NCI-H2196 (cell line): ENCODE results near the gene GEMIN7.

Source experiments
- DNase-seq: peaks from one replicate; lab custom pipeline; 2025; ENCODE audit not compliant: unreplicated experiment; lab: John Stamatoyannopoulos, UW

The GEMIN7 gene

GRCh38 chr19:45059258-45059965 is 19.6 kb upstream of the GEMIN7 start:
- peak; percentile 83 for DNase-seq

DNA sequence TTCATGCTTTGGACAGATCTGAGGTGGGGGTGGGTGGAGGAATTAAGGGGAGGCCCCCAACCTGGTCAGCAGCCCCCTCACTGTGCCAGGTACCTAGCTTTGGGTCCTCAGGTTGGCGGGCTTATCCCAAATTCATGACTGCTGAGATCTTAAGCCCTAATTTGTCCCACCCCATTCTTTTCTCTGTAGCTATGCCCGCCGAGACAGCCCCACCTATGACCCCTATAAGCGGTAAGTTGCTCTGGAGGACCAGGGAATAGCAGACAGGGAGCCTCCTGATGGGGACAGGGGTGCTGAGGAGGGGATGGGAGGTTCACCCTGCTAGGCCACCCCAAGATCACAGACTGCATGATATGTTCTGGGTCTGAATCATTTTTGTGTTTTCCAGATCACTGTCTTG is 17.1 kb upstream of the GEMIN7 start:
- DNase-seq: no peak

GRCh38 chr19:45063851-45064801 is 14.9 kb upstream of the GEMIN7 start:
- DNase-seq: no peak

DNA sequence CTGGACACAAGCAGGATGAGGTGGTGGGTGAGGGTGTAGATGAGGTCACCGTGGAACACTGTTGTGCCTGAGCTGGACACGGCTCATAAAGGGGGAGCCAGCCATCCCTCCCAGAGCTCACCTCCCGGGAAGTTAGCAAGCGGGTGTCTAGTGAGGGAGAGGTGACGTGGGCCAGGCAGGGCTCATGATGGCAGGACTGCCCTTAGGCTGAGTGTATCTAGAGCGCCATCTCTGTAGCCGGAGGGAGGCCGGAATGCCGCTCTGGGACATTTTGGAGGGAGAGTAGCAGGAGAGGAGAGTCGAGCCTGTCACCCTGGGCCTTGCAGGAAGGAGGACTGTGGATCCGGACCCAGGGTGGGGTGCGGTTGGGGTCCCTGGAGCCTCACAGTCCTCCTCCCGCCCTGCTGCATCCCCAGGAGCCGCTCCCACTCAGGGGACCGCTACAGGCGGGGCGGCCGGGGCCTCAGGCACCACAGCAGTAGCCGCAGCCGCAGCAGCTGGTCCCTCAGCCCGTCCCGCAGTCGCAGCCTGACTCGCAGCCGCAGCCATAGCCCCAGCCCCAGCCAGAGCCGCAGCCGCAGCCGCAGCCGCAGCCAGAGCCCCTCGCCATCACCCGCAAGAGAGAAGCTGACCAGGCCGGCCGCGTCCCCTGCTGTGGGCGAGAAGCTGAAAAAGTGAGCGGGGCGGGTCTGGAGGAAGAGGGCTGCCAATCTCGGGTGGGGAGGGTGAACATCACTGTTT is 12.0 kb upstream of the GEMIN7 start:
- no peak for DNase-seq

DNA sequence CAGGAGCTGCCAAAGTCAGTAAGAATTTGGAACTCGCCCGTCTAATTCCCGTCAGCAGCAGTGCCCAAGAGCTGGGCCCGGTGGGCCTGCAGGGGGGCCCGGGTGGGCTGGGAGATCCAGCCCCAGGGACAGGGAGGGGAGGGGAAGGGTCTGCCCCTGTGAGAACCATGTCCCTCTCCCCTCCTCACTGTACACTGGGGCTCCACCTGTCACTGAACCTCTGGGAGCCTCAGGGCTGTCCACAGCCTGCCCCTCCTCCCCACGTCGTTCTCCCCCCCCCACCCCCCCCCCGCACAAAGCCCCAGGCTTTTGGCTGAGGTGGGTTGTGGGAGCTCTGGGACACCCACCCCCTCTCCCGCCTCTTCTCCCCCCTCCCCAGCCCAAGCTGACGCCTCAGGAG is 11.0 kb upstream of the GEMIN7 start:
- no peak for DNase-seq

GRCh38 chr19:45069056-45069455 is 10.0 kb upstream of the GEMIN7 start:
- peak; percentile 69 for DNase-seq

- no peak for DNase-seq
These were observed 8.8 kb upstream of the GEMIN7 start for GRCh38 chr19:45070214-45070613.

- no peak for DNase-seq
These were observed 8.1 kb upstream of the GEMIN7 start for GRCh38 chr19:45070861-45071544.

- DNase-seq: no peak
These were observed 7.5 kb upstream of the GEMIN7 start for GRCh38 chr19:45071545-45071938.

GRCh38 chr19:45071969-45072790 is 6.9 kb upstream of the GEMIN7 start:
- no peak for DNase-seq

- DNase-seq: no peak
These were observed 4.2 kb upstream of the GEMIN7 start for GRCh38 chr19:45074744-45075300.

GRCh38 chr19:45075301-45076028 is 3.6 kb upstream of the GEMIN7 start:
- peak; percentile 85 for DNase-seq

- peak; percentile 92 for DNase-seq
These were observed 2.8 kb upstream of the GEMIN7 start, which contains the start of gene ZNF296 for GRCh38 chr19:45076029-45076850. Gene ZNF296 (minus strand): TSS chr19:45076478. CDS start chr19:45076373, 105 bp downstream.

- no peak for DNase-seq
These were observed 2.0 kb upstream of the GEMIN7 start for GRCh38 chr19:45076851-45077730.

DNA sequence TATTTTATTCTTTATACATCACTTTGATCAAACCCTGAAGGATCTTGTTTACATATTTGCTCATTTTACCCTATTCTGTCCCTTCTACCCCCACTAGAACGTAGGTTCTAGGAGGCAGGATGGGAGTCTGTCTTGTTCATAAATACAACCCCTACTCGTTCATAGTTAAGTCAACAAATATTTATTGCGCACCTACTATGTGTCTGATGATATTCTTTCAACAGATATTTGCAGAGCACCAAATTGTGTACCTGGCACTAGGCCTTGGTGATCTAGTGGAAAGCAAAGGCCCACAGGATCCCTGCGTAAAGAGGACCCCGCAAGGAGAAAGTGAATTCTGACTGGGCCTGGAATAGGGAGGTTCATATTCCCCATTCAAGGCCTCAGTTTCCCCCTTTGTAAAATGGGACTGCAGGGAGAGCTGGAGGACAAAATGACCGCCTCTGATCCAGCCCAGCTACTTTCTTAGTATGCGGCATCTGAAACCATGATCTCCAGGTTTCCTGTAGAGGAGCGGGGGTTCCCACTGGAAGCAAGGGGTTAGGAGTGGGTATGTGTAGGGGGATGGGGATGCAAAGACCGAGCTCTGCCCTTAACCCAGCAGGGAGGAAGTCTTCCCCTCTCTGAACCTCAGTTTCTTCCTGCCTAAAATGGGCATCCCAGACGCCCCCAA is 534 bp upstream of the GEMIN7 start:
- DNase-seq: no peak

DNA sequence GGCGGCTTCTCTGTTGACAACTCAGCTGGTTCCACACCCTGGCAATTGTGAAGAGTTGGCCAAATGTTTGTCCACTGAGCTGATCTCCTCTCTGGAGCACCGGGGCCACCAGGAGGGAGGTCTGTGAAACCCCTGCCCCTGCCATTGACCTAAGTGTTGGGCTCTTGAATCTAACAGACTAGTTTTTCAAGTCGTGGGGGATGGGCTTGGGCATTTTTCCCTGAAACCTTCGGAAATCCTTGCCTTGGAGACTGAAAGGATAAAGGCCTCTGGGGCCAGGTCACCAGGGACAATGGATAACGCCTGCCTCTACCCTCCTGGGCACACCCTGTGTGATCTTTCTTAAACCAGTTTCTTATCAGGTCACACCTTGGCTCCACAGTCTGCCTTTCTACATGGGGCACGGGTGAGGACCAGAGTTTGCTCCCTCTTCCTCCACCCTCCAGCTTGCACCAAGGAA is 881 bp downstream of the GEMIN7 start:
- DNase-seq: no peak
